Ishikawa (cell line): ENCODE measurements around the gene MALT1.

ENCODE experiments used
- CEBPB ChIP-seq: IDR thresholded peaks from 2 replicates; pipeline ENCODE4 v1.6.1; 2012
- CREB1 ChIP-seq: IDR thresholded peaks from 2 replicates; pipeline ENCODE4 v1.6.1; 2012; ENCODE audit warnings: low read depth
- EGR1 ChIP-seq: IDR thresholded peaks from 2 replicates; pipeline ENCODE4 v1.6.1; 2012
- EP300 ChIP-seq: IDR thresholded peaks from 2 replicates; pipeline ENCODE4 v1.6.1; 2012; ENCODE audit warnings: borderline replicate concordance
- FOXM1 ChIP-seq: IDR thresholded peaks from 2 replicates; pipeline ENCODE4 v1.6.1; 2012; ENCODE audit warnings: low read depth, borderline replicate concordance
- NFIC ChIP-seq: IDR thresholded peaks from 2 replicates; pipeline ENCODE4 v1.6.1; 2012
- RAD21 ChIP-seq: IDR thresholded peaks from 2 replicates; pipeline ENCODE4 v1.6.1; 2012; ENCODE audit warnings: low read depth
- TAF1 ChIP-seq: IDR thresholded peaks from 2 replicates; pipeline ENCODE4 v1.6.1; 2012; ENCODE audit warnings: low read depth, mild to moderate bottlenecking
- TCF12 ChIP-seq: IDR thresholded peaks from 2 replicates; pipeline ENCODE4 v1.6.1; 2012; ENCODE audit warnings: low read depth
- TEAD4 ChIP-seq: IDR thresholded peaks from 2 replicates; pipeline ENCODE4 v1.6.1; 2012
- YY1 ChIP-seq: IDR thresholded peaks from 2 replicates; pipeline ENCODE4 v1.6.1; 2012; ENCODE audit warnings: low read depth
- ZBTB7A ChIP-seq: IDR thresholded peaks from 2 replicates; pipeline ENCODE4 v1.6.1; 2012; ENCODE audit warnings: low read depth
- TF ChIP-seq, protein P1 (sequence below): IDR thresholded peaks from 2 replicates; pipeline ENCODE4 v1.6.1; 2012
- TF ChIP-seq, protein P2 (sequence below): IDR thresholded peaks from 2 replicates; pipeline ENCODE4 v1.6.1; 2012
- TF ChIP-seq, protein P3 (sequence below): IDR thresholded peaks from 2 replicates; pipeline ENCODE4 v1.6.1; 2012; ENCODE audit warnings: low read depth, mild to moderate bottlenecking

MALT1 gene

DNA sequence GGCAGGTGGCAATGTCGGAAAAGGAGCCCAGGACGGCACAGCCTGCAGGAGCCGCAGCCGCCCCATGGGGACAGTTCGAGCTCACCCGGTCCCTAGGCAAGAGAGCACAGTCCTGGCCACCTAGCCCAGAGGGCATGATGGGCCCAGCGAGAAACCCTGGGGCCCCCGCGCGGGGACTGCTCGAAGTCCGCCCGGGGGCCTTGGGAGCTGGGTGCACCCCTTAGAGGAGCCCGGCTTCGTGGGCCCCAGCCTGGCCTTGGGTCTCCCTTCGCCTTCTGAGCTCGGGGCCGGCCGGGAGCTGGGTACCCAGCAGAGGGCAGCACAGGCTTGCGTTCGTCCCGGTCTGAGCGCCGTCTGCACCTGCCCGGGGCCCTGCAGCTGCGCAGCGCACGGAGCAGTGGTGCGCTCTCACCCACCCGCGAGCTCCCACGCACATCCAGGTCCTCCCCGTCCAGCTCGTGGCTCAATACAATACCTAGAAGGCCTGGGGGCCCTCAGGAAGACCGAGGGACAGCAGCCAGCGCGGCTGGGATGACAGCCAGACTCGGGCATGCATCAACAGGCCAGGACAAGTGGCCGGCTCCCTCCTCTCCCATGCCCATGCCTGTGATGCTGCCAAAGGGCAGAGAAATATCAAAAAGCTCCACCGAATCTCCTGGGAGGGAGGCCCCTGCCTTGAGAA is 97.2 kb downstream of the MALT1 start:
- TF ChIP-seq NFIC (no peak), TCF12 (peak; percentile 24; the same call in 1 of the 2 replicates), EP300 (peak; percentile 12; the same call in 1 of the 2 replicates), RAD21 (peak; percentile 90), FOXM1 (no peak), YY1 (0 out of 2 replicates have a peak, but pooled peaks have one; percentile 16), ZBTB7A (peak; percentile 75; the same call in 1 of the 2 replicates)
- TF ChIP-seq, protein P1, sequence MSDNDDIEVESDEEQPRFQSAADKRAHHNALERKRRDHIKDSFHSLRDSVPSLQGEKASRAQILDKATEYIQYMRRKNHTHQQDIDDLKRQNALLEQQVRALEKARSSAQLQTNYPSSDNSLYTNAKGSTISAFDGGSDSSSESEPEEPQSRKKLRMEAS: 0 out of 2 replicates have a peak, but pooled peaks have one; percentile 47
- TF ChIP-seq, protein P2, sequence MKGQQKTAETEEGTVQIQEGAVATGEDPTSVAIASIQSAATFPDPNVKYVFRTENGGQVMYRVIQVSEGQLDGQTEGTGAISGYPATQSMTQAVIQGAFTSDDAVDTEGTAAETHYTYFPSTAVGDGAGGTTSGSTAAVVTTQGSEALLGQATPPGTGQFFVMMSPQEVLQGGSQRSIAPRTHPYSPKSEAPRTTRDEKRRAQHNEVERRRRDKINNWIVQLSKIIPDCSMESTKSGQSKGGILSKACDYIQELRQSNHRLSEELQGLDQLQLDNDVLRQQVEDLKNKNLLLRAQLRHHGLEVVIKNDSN: no peak

DNA sequence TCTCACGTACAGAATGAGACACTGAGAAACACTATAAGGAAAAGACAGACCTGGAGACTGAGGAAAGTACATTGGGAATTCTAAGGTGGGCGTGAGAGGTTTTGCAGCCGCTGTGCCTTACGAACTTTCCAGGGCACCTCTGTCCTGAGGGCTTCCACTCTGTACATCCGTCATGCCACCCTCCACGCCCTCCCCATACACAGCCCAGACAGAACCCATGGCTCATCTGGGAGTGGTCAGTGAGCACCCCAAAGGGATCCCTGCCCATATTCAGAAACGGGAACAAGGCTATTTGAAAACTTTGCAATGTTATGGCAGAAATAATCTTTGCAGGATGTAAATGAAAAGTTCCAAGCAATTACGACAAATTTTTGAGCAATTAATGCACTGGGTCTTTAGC is 98.1 kb downstream of the MALT1 start:
- TF ChIP-seq EGR1 (no peak), TCF12 (no peak), NFIC (no peak), ZBTB7A (no peak), EP300 (no peak)
- TF ChIP-seq, protein P3, sequence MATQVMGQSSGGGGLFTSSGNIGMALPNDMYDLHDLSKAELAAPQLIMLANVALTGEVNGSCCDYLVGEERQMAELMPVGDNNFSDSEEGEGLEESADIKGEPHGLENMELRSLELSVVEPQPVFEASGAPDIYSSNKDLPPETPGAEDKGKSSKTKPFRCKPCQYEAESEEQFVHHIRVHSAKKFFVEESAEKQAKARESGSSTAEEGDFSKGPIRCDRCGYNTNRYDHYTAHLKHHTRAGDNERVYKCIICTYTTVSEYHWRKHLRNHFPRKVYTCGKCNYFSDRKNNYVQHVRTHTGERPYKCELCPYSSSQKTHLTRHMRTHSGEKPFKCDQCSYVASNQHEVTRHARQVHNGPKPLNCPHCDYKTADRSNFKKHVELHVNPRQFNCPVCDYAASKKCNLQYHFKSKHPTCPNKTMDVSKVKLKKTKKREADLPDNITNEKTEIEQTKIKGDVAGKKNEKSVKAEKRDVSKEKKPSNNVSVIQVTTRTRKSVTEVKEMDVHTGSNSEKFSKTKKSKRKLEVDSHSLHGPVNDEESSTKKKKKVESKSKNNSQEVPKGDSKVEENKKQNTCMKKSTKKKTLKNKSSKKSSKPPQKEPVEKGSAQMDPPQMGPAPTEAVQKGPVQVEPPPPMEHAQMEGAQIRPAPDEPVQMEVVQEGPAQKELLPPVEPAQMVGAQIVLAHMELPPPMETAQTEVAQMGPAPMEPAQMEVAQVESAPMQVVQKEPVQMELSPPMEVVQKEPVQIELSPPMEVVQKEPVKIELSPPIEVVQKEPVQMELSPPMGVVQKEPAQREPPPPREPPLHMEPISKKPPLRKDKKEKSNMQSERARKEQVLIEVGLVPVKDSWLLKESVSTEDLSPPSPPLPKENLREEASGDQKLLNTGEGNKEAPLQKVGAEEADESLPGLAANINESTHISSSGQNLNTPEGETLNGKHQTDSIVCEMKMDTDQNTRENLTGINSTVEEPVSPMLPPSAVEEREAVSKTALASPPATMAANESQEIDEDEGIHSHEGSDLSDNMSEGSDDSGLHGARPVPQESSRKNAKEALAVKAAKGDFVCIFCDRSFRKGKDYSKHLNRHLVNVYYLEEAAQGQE: no peak

DNA sequence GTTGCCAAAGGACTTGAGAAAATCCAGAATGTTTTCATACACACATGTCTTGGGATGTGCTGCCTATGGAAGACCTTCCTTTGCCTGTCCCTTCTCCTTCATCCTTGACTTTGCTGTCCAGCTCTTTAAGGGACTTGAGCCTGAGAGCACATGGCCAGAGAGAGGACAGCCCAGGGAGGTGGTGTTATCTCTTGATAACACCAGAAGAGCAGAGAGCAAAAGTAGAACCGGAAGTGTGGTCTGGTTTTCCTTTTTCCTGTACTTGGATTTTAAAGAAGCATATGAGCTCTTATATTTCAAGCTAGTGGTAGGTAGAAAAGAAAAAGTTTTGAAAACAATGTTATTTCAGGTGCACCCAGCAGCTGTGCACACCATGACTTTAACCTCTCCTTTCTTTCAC is 99.3 kb downstream of the MALT1 start:
- no peak for TF ChIP-seq FOXM1
- TF ChIP-seq, protein P2: no peak
- TF ChIP-seq NFIC: no peak
- no peak for TF ChIP-seq TCF12
- TF ChIP-seq YY1: no peak
- TF ChIP-seq ZBTB7A: no peak
- TF ChIP-seq CREB1: no peak

DNA sequence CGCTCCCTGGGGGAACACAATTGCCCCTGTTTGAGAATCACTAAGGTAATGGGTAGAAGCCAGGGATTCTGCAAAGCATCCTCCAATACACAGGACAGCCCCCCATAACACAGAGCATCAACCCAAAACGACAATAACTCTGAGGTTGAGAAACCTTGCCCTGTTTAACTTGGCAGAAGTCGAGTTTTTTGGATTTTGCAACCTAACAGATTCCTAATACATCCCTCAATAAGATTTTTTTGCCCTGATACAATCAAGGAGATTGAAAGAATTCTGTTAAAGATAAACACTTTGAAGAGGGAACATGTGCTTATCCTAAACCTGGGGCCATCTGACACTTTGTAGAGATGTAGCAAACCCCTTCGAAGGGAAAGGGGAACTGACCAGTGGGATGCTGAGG is 100.9 kb downstream of the MALT1 start:
- TF ChIP-seq, protein P3: no peak
- TF ChIP-seq EP300 (no peak), YY1 (no peak), CREB1 (no peak), TEAD4 (no peak), TAF1 (no peak), TCF12 (no peak), CEBPB (no peak), RAD21 (no peak), FOXM1 (no peak), ZBTB7A (no peak), NFIC (no peak), EGR1 (no peak)
- TF ChIP-seq, protein P2: no peak
- TF ChIP-seq, protein P1: no peak

DNA sequence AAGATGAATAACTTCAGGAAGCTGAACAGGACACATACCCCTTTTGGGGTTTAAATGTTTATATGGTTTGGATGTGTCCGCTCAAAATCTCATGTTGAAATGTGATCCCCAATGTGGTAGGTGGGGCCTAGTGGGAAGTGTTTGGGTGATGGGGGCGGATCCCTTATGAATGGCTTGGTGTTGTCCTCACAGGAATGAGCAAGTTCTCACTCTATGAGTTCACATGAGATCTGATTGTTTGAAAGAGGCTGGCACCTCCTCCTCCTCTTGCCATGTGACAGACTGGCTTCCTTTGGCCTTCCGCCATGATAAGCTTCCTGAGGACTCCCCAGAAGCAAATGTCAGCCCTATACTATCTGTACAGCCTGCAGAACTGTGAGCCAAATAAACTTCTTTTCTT is 104.8 kb downstream of the MALT1 start:
- TF ChIP-seq YY1 (no peak), ZBTB7A (no peak), EP300 (no peak), RAD21 (no peak), TAF1 (no peak), CEBPB (no peak), EGR1 (no peak)
- TF ChIP-seq, protein P1: peak; percentile 39; the same call in 1 of the 2 replicates
- TF ChIP-seq, protein P2: peak; percentile 65; the same call in 1 of the 2 replicates
- TF ChIP-seq, protein P3: no peak
